Duodenal mucosa (tissue), 2 donors: ENCODE data around the gene ATP8B1.

Source experiments
- H3K27ac ChIP-seq: one replicate; pipeline ENCODE4 v1.7.0; 2013; ENCODE audit warnings: low read depth, low read length
- H3K27me3 ChIP-seq, 2 donors: one replicate each; pipeline ENCODE4 v1.7.0; 2013; ENCODE audit warnings: low read length in 2 of 2, control low read depth in 1 of 2; ENCODE audit not compliant: insufficient read depth in 2 of 2, control insufficient read depth in 1 of 2
- H3K36me3 ChIP-seq, 2 donors: one replicate each; pipeline ENCODE4 v1.7.0; 2013; ENCODE audit warnings: low read length in 2 of 2, control low read depth in 1 of 2; ENCODE audit not compliant: insufficient read depth in 2 of 2, control insufficient read depth in 1 of 2
- H3K4me1 ChIP-seq, 2 donors: one replicate each; pipeline ENCODE4 v1.7.0; 2013; ENCODE audit warnings: low read length in 2 of 2, control low read depth in 1 of 2; ENCODE audit not compliant: insufficient read depth in 2 of 2, control insufficient read depth in 1 of 2
- H3K4me3 ChIP-seq, 2 donors: one replicate each; pipeline ENCODE4 v1.7.0; 2013; ENCODE audit warnings: low read length in 2 of 2, low read depth in 1 of 2
- H3K9ac ChIP-seq, 2 donors: one replicate each; pipeline ENCODE4 v1.7.0; 2013; ENCODE audit warnings: low read length in 2 of 2, low read depth in 1 of 2
- H3K9me3 ChIP-seq, 2 donors: one replicate each; pipeline ENCODE4 v1.7.0; 2013; ENCODE audit warnings: low read length in 2 of 2, control low read depth in 1 of 2; ENCODE audit not compliant: control insufficient read depth in 1 of 2

Gene ATP8B1

DNA sequence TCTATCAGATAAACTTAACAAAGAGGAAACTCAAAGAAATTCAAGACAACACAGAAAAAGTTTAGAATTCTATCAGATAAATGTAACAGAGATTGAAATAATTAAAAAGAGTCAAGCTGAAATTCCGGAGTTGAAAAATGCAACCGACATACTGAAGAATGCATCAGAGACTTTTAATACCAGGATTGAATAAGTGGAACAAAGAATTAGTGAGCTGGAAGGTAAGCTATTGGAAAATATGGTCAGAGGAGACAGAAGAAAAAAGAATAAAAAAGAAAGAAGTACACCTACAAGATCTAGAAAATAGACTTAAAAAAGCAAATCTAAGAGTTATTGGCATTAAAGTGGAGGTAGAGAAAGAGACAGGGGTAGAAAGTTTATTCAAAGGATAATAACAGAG, 88.0 kb downstream of the ATP8B1 start:
- Histone ChIP-seq H3K36me3 (peaks cover 0 to 8% of the 10 kb centered on the region in 2 donors), H3K27ac (no peak overlapping the region), H3K9me3 (no peaks in the 10 kb centered on the region), H3K9ac (no peak overlapping the region), H3K27me3 (no peaks in the 10 kb centered on the region), H3K4me1 (peaks cover 8 to 9% of the 10 kb centered on the region in 2 donors), H3K4me3 (no peak overlapping the region)

DNA sequence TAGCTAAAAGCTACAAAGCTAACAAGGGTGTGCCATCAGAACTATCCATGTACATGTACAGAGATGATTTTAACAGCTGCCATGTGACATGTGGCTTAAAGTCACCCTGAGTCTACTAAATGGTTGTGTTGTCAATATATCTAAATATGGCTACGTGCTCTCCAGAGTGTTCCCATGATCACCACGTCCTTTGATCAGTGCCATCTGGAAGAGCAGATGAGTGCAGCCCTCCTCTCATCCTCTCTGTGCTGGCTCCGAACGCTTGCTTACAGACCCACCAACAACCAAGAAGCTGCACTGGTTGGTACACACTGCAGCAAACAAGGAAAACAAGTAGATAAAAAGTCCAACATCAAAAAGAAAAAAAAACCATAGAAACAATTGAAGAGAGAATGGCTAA, 92.9 kb downstream of the ATP8B1 start:
- H3K36me3 ChIP-seq = peaks cover 0 to 11% of the 10 kb centered on the region in 2 donors
- H3K4me3 ChIP-seq = no peak overlapping the region
- H3K9me3 ChIP-seq = no peaks in the 10 kb centered on the region
- H3K27ac ChIP-seq = no peak overlapping the region
- no peaks in the 10 kb centered on the region for H3K27me3 ChIP-seq
- H3K4me1 ChIP-seq = peaks cover 14 to 28% of the 10 kb centered on the region in 2 donors
- no peak overlapping the region for H3K9ac ChIP-seq

DNA sequence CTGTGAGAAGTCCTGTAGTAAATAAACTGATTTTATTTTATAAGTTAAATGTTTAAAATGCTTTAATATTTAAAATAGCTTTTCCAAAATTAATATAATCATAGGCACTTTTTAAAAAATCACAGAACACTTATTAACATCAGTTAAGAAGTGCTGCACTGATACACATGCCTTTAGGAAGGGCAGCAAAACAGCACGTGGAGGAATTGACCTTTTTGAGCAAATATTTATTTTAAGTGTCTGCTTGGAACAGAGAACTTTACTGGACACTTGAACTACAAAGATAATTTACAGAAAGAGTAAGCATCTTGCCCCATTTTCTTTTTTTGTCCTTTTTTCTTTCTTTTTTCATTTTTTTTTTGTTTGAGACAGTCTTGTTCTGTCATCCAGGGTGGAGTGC, 93.8 kb downstream of the ATP8B1 start:
- peaks cover 0 to 12% of the 10 kb centered on the region in 2 donors for H3K36me3 ChIP-seq
- H3K9me3 ChIP-seq = no peaks in the 10 kb centered on the region
- H3K27ac ChIP-seq = no peak overlapping the region
- peaks cover 21 to 31% of the 10 kb centered on the region in 2 donors for H3K4me1 ChIP-seq
- no peak overlapping the region for H3K9ac ChIP-seq
- no peak overlapping the region for H3K4me3 ChIP-seq
- no peaks in the 10 kb centered on the region for H3K27me3 ChIP-seq

DNA sequence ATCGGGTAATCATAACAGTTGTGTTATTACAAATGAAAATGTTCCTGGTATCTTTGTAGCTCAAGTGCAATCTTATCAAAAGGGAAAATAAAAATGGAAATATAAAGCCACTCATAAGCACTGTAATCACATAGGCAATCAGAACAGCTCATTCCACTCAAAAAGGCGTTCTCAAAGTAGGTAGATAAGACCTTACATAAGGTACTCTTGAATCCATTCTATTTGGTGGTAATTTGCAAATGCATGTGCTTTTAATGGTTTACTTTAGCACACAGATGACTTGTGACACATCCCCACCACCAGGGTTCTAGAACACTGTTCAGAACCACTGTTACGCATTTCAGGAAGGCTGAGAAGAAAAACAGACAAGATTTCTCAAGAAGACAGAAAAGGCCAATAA, 94.8 kb downstream of the ATP8B1 start:
- Histone ChIP-seq H3K9me3 (no peaks in the 10 kb centered on the region), H3K36me3 (peaks cover 0 to 7% of the 10 kb centered on the region in 2 donors), H3K9ac (no peak overlapping the region), H3K4me1 (peaks cover 21 to 31% of the 10 kb centered on the region in 2 donors), H3K27ac (no peak overlapping the region), H3K4me3 (no peak overlapping the region), H3K27me3 (no peaks in the 10 kb centered on the region)

DNA sequence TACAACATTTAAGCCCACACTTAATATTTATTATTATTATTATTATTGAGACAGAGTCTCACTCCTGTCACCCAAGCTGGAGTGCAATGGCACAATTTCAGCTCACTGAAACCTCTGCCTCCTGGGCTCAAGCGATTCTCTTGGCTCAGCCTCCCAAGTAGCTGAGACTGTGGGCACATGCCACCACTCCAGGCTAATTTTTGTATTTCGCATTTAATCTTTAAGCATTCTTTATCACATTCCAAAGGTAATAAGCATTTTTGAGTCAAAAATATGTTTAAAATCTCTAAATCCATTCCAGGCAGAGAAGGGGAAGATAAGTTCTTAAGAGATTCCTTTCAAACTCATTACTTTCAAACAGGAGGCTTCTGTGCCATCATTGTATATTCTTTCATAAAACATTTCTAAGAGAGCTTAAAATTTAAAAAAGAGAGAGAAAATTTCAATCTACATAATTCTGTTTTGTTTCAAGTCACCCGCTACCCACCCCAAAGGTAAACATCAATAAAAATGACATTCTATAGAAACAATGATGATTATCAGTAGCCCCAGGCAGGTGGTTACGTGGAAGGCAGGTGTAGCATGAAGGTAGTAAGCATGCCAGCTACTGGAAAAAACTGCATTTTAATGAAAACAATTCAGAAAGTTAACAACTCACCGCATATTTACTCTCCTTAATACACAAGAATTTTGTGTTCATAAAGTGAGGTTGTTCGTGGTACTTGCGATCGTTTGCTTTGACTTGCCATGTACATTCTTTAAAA, 97.1 kb downstream of the ATP8B1 start:
- no peak overlapping the region for H3K27ac ChIP-seq
- H3K36me3 ChIP-seq = peaks cover 0 to 18% of the 10 kb centered on the region in 2 donors
- H3K4me3 ChIP-seq = no peak overlapping the region
- no peak overlapping the region for H3K9ac ChIP-seq
- H3K27me3 ChIP-seq = no peaks in the 10 kb centered on the region
- H3K4me1 ChIP-seq = peaks cover 12 to 23% of the 10 kb centered on the region in 2 donors
- no peaks in the 10 kb centered on the region for H3K9me3 ChIP-seq

DNA sequence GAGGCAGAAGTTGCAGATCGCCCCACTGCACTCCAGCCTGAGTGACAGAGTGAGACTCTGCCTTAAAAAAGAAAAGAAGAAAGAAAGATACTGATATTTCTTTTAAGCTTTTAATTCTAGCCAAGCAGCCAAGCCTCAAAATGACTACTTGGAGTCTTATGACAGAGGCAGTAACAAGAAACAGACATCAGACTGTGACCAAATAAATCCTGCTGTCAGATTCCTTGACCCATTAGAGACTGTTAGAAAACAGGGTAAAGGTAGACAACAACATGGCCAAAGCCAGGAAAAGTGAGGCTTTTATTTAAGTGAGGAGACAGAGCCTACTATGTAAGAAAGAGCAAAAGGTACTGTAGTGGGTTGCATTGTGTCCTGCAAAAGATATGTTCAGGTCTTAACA, 98.1 kb downstream of the ATP8B1 start:
- H3K4me3 ChIP-seq = no peak overlapping the region
- no peak overlapping the region for H3K27ac ChIP-seq
- H3K4me1 ChIP-seq = peaks cover 12 to 23% of the 10 kb centered on the region in 2 donors
- H3K36me3 ChIP-seq = peaks cover 0 to 17% of the 10 kb centered on the region in 2 donors
- no peak overlapping the region for H3K9ac ChIP-seq
- H3K27me3 ChIP-seq = no peaks in the 10 kb centered on the region
- H3K9me3 ChIP-seq = no peaks in the 10 kb centered on the region

DNA sequence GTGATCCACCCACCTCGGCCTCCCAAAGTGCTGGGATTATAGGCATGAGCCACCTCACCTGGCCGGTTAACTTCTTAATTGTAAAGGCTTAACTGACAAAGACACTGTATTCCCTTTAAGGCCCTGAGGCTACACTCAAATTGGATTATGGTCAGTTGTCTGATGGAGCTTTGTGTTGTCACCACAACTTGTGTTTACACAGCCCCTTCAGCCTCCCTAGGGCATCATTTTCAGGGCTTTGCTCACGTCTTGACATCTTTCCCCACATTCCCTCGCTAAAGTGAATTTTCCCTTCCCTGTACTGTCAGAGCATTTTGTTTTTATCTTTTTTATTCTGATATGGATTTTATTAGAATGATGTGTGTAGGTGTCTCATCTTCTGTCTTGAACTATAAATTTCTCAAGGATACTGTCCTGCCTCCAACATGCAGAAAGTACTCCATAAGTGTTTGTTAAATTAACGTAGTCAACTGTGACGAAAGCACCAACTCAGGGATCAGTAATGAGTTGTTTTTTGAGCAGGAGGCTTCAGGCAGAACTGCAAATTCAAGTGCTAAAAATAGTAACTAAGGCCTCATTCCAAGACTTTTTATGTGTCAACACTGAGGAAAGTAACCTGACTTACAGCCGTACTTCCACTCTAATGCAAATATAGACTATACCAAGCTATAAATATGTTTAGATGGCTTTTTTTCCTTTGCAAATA, 104.4 kb downstream of the ATP8B1 start:
- Histone ChIP-seq H3K27ac (no peak overlapping the region), H3K4me3 (no peak overlapping the region), H3K9ac (no peak overlapping the region)

DNA sequence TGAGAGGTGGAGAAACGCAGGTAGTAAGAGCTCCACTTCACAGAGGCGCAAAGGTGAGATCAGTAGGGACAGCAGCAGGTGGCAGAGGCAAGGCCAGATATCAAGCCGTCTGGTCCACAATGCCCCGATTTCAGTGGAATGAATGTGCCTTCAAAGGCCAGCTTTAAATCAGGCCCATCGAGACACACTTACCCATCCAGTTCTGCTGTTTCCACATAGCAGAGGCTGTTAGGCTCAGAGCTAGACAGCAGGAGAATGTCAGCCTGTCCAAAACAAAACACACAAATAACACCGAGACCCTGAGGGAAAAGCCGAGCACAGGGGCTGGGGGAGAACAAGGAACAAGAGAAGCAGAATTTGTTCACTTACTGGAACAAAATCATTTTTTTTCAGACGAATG, 105.7 kb downstream of the ATP8B1 start:
- peaks cover 7 to 9% of the 10 kb centered on the region in 2 donors for H3K4me1 ChIP-seq
- no peak overlapping the region for H3K9ac ChIP-seq
- peaks cover 12 to 44% of the 10 kb centered on the region in 2 donors for H3K36me3 ChIP-seq
- no peak overlapping the region for H3K4me3 ChIP-seq
- no peaks in the 10 kb centered on the region for H3K9me3 ChIP-seq
- no peak overlapping the region for H3K27ac ChIP-seq
- H3K27me3 ChIP-seq = no peaks in the 10 kb centered on the region

More for the DNA sequence above, 104.4 kb downstream of the ATP8B1 start:
- Histone ChIP-seq H3K4me1 (peaks cover 7 to 8% of the 10 kb centered on the region in 2 donors), H3K9me3 (no peaks in the 10 kb centered on the region), H3K36me3 (peaks cover 12 to 45% of the 10 kb centered on the region in 2 donors), H3K27me3 (no peaks in the 10 kb centered on the region)

DNA sequence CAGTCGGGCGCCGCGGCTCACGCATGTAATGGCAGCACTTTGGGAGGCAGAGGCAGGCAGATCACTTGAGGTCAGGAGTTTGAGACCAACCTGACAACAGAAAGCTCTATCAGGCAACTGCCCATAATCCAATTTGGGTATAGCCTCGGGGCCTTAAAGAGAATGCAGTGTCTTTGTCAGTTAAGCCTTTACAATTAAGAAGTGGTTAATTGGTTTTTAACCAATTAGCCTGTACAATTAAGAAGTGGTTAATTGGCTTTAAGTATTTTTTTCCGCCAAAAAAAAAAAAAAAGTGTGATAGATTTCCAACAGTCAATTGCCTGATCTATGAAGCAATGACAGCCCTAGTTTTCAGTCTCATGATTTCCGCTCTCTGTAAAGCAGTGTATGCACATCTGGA, 106.8 kb downstream of the ATP8B1 start:
- H3K9me3 ChIP-seq = no peaks in the 10 kb centered on the region
- no peak overlapping the region for H3K27ac ChIP-seq
- H3K36me3 ChIP-seq = peaks cover 12 to 44% of the 10 kb centered on the region in 2 donors
- H3K4me1 ChIP-seq = peaks cover 11 to 17% of the 10 kb centered on the region in 2 donors
- no peaks in the 10 kb centered on the region for H3K27me3 ChIP-seq
- H3K9ac ChIP-seq = no peak overlapping the region
- no peak overlapping the region for H3K4me3 ChIP-seq

DNA sequence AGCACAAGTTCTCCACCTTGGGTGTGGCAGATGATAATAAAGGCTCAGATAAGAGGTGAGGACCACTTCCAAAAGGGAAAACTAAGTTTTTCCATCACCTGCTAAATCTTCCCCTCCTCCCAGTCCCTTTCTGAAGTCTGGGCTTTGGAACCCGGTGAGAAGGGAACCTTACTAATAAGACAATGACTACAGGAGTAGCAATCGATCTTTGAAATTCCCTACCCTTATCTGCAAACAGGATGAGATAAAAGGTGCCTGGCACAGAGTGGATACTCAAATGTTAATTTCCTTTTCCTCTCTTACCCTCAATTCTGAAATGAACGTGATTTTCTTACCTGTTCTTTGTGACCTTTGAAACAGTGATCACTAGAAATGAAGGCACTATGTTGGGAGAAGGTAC, 111.8 kb downstream of the ATP8B1 start:
- H3K27me3 ChIP-seq = no peaks in the 10 kb centered on the region

More for the DNA sequence above, 111.8 kb downstream of the ATP8B1 start:
- Histone ChIP-seq H3K4me1 (peaks cover 16 to 19% of the 10 kb centered on the region in 2 donors), H3K36me3 (peaks cover 5 to 46% of the 10 kb centered on the region in 2 donors), H3K27ac (no peak overlapping the region), H3K9ac (no peak overlapping the region), H3K9me3 (no peaks in the 10 kb centered on the region), H3K4me3 (no peak overlapping the region)
